SH-SY5Y (cell line): ENCODE results near the gene CD48.

Source experiments
- GATA2 ChIP-seq: IDR thresholded peaks from 2 replicates; pipeline ENCODE4 v1.6.1; 2011; ENCODE audit warnings: mild to moderate bottlenecking, low read depth, low read length
- GATA3 ChIP-seq: IDR thresholded peaks from 2 replicates; pipeline ENCODE4 v1.6.1; 2011; ENCODE audit warnings: low read depth, mild to moderate bottlenecking, low read length, moderate library complexity

DNA sequence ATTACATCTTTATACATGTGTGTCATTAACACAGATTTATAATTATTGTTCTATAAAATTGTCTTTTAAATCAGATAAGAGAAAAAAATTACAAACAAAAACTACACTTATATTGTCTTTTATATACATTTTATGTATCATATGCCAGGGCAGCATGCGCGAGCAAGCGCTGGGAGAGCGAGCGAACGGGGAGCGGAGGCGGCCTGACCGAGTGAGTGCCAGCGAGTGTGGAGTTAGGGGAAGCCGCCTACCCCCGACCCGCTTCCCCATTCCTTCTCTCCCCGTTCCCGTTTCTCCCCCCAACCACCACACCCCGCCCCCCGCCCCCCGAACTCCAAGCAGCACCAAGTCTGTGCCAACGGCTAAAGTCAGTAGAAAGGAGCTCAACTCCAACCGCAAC is 41.8 kb downstream of the CD48 start:
- TF ChIP-seq GATA2 (no peak), GATA3 (no peak)
